Ureter (tissue), 1 donor: ENCODE measurements around the gene AP4S1. TPM values are rescaled to one million over a fixed set of nuclear protein-coding genes. Genes with fewer than 3 reads are reported as not detected.
"Not testable (repeated sequence)": the region's sequence is repeated elsewhere in the genome, so short reads cannot be mapped to it uniquely, and the experiment has no call there.

Experiments used
- DNase-seq: peaks from one replicate; pipeline ENCODE4 v3.0.0-alpha.2; 2020; ENCODE audit warnings: low spot score
- total RNA-seq: library from RNA; stranded (reverse); gene quantifications from one replicate; pipeline ENCODE4 v1.2.4, GENCODE V29; 2023
- donor health status: DM: yes; HTN: yes; CAD: no.

AP4S1 gene, protein sequence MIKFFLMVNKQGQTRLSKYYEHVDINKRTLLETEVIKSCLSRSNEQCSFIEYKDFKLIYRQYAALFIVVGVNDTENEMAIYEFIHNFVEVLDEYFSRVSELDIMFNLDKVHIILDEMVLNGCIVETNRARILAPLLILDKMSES
- 14.8 TPM for total RNA-seq

GRCh38 chr14:31025367-31026076 lies at the start of gene AP4S1:
Gene AP4S1, plus strand, starts transcription at chr14:31025649. Its CDS starts 40,548 bp downstream, at chr14:31066197.
- DNase-seq, result peak; percentile 52

GRCh38 chr14:30977752-30978151 lies 47.7 kb upstream of the AP4S1 start:
- DNase-seq, result no peak

DNA sequence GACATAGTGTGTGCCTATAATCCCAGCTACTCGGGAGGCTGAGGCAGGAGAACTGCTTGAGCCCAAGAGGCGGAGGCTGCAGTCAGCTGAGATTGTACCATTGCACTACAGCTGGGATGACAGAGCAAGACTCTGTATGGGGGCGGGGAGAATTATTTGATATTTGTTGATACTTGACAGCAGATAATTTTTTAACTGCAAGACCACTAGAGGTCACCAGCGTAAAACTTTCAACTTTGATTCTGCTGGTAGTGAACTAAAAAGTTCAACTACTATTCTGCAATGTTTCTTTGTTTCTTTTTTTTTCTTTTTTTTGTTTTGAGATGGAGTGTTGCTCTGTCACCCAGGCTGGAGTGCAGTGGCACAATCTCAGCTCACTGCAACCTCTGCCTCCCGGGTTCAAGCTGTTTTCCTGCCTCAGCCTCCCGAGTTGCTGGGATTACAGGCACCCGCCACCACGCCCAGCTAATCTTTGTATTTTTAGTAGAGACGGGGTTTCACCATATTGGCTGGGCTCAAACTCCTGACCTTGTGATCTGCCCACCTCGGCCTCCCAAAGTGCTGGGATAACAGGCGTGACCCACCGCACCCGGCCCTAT lies 45.2 kb upstream of the AP4S1 start:
- DNase-seq, result not testable (repeated sequence)

- no peak for DNase-seq
These were observed 44.5 kb upstream of the AP4S1 start for GRCh38 chr14:30980980-30981379.

DNA sequence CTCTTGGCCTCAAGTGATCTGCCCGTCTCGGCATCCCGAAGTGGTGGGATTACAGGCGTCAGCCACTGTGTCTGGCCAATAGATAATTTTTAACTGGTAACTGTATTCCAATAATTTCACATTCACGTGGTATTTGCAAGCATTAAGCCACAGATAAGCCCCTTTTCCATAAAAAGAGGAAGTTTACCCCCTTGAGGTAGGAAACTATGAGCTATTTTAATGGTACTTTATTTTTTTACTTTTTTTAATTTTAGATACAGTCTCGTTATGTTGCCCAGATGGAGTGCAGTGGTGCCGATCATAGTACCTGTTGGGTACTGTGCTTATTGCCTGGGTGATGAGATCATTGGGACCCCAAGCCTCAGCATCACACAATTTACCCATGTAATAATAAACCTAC lies 42.9 kb upstream of the AP4S1 start:
- no peak for DNase-seq

GRCh38 chr14:30983858-30984257 lies 41.6 kb upstream of the AP4S1 start:
- DNase-seq, result no peak

- DNase-seq, result no peak
These were observed 39.7 kb upstream of the AP4S1 start for GRCh38 chr14:30985796-30986195.

DNA sequence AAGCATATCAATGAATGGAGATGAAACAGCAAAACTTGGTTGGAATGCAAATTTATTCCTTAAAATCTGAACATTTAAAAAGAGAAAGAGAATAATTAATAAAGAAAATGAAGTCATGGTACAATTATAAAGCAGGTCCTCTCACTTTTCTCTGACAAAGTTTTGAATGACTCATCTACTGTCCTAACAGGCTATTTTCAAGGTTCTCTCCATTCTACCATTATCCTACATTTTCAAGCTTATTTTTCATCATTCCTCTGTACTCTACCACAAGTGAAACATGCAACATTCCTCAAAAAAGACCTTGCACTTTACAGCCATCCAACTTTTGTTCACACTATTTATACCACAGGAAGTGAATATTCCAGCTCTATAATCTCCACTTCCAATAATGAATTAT lies 36.9 kb upstream of the AP4S1 start:
- no peak for DNase-seq

- DNase-seq, result no peak
These were observed 34.7 kb upstream of the AP4S1 start for GRCh38 chr14:30990770-30991169.

DNA sequence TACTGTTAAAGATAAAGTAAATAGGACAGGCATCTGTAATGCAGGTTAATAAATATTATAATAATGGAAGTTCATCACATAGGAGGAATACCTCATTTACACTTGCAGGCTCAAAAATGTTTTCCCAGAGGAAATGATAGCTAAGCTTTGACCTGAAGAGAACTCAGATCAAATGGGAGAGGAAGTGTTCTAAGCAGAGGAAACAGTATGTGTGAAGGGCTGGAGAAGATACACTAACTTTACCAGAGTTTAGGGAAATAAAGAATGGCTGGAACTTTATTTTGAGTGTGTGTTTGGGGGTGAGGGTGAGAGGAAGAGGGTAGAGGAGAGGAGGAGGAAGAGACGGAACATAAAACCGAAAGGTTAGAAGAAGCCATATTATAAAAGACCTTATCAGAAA lies 34.0 kb upstream of the AP4S1 start:
- DNase-seq, result no peak

GRCh38 chr14:30993071-30993470 lies 32.4 kb upstream of the AP4S1 start:
- no peak for DNase-seq

DNA sequence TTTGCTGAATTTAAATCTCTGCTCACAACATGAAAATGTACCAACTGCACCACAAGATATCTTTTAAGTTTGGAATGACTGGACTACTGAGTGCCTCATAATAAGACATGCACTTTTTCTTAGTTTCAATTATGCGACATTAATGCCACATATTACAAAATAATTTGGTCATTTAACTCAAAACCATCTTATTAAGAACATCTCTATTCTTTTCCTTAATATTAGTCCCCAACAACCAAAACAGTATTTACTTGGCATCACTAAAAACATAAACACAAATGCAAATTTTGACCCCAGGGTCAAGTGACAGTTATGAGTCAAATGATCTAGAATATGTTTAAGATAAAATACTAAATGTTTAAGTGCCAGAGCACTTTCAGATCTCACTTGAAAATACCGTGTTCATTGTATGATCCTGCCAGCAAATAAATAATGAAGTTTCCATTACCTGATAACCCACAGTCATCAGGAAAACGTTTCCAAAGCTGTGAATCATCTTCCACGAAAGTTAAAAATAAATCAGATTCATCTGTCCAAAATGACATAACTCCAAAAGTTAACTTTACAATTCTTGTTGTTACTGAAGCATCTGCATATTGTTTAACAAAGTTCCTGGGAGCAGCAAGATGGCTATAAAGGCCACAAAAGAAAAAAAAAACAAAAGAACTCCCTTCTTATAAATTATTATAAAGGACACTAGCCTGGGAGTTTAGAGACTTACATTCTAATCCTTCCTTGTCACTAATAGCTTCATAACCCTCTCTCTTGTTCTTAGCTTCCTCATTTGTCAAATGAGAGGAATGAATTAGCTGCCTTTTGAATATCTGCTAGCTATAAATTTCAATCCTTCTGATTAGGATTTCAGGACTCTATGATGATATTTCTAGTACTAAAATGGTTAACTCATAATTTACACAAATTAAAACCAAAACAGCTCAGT lies 30.5 kb upstream of the AP4S1 start:
- DNase-seq, result no peak

- DNase-seq, result no peak
These were observed 29.8 kb upstream of the AP4S1 start for GRCh38 chr14:30995689-30996088.

- DNase-seq, result no peak
These were observed 28.4 kb upstream of the AP4S1 start for GRCh38 chr14:30996892-30997659.

DNA sequence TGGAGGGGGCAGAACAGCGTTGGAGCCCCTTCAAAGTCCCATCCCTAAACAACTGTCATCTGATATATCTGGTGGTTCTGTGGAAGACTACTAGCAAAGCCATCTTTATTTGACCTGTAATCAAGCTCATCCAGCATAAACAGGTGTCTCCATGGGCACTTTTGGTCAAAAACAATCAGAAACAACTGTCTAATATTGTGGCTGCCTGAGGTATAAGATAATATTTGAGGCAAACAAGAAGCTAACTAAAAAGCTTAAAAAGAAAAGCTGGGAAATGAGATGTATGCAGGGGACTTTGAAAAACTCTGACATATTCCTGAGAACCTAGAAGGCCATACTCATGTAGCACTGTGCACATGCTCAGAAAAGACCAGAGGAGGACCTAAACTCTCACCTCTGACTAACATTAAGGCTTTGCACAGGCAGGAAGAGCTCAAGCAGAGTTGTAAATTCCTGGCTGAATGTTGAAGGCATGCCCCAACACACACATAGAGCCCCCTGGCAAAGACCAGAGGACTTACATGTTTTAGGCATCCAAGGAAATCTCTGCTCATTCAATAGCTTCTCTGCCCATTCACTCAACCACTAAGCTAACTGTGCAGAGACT lies 27.2 kb upstream of the AP4S1 start:
- DNase-seq, result no peak

DNA sequence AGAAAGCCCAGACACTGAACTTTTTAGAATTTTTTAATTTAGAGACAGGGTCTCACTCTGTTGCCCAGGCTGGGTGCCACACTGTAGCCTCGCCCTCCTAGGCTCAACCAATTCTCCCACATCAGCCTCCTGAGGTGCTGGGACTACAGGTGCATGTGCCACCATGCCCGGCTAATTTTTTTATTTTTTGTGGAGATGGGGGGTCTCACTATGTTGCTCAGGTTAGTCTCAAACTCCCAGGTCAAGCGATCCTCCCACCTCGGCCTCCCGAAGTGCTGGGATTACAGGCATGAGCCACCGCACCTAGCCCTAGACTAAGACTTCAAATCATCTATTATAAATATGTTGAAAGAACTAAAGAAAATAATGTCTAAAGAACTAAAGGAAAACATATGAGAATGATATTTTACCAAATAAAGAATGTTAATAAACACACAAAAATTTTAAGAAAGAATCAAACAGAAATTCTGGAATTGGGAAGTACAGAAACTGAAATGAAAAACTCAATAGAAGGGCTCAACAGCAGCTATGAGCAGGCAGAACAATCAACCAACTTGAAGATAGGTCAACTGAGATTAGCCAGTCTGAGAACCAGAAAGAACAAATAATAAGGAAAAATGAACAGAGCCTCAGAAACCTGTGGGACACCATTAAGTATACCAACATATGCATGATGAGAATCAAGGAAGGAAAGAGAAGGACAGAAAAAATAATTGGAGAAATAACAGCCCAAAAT lies 26.2 kb upstream of the AP4S1 start:
- no peak for DNase-seq

- DNase-seq, result no peak
These were observed 24.7 kb upstream of the AP4S1 start for GRCh38 chr14:31000629-31001338.

DNA sequence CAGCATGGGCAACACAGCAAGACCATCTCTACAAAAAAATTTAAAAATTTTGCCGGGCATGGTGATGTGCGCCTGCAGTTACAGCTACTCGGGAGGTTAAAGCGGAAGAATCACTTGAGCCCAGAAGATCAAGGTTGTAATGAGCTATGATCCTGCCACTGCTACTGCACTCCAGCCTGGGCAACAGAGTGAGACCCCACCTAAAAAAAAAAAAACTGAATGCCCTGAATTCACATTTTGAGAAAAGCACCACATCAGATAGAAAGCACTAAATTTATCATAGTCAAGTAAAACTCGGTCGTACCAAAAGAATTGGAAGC lies 24.1 kb upstream of the AP4S1 start:
- DNase-seq, result no peak

DNA sequence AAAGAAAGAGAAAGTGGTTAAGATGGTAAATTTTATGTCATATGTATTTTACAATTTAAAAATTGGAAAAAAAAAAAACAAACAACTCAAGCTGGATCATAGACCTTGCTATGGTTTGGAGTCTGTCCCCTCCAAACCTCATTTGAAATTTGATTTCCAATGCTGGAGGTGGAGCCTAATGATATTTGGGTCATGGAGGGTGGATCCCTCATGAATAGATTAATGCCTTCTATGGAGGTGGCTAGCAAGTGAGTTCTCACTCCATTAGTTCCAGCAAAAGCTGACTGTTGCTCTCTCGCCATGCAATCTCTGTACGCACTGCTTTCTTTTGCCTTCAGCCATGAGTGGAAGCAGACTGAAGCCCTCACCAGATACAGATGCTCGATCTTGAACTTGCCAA lies 22.2 kb upstream of the AP4S1 start:
- DNase-seq, result no peak

DNA sequence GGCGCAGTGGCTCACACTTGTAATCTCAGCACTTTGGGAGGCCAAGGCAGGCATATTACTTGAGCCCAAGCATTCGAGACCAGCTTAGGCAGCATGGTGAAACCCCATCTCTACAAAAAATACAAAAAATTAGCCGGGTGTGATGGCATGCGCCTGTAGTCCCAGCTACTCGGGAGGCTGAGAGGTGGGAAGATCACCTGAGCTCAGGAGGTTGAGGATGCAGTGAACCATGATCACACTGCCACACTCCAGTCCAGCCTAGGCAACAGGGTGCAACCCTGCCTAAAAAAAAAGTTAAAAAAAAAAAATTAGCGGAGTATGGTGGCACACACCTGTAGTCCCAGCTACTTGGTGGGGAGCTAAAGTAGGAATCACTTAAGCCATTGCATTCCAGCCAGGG lies 21.4 kb upstream of the AP4S1 start:
- DNase-seq, result not testable (repeated sequence)
